K562 (cell line): ENCODE data around the gene TBCCD1.

Experiments used
- HDGF ChIP-seq: fragments of 450-650 bp; IDR thresholded peaks from 2 replicates; pipeline ENCODE4 v1.6.1; 2016
- ZNF592 ChIP-seq: fragments of 450-650 bp; IDR thresholded peaks from 2 replicates; pipeline ENCODE4 v1.6.1; 2017; ENCODE audit warnings: antibody characterized with exemption, mild to moderate bottlenecking

GRCh38 chr3:186529201-186529999 is 37.7 kb downstream of the TBCCD1 start:
- no peak for TF ChIP-seq HDGF
- no peak for TF ChIP-seq ZNF592
